ENCODE data around the gene DDN.
A peak's percentile ranks its signal among the peaks of the same experiment; 100 is the strongest.

DDN gene

GRCh38 chr12:48972213-48972951, 26.8 kb downstream of the DDN start:
- no peak overlapping the region for H3K4me3 ChIP-seq (replicated peaks; ENCODE audit: low read depth, low read length)
- no peak for DNase-seq (ENCODE audit: extremely low read depth, low read depth)
- no peak for TF ChIP-seq CTCF (IDR thresholded peaks at IDR 0.05; ENCODE audit: low read depth, low read length, missing control alignments)

GRCh38 chr12:48970702-48971334, 28.4 kb downstream of the DDN start:
- TF ChIP-seq CTCF (IDR thresholded peaks at IDR 0.05; ENCODE audit: low read depth, low read length, missing control alignments) = no peak
- no peak for DNase-seq (ENCODE audit: extremely low read depth, low read depth)
- H3K4me3 ChIP-seq (replicated peaks; ENCODE audit: low read depth, low read length) = peak overlapping the region; percentile 35

DNA sequence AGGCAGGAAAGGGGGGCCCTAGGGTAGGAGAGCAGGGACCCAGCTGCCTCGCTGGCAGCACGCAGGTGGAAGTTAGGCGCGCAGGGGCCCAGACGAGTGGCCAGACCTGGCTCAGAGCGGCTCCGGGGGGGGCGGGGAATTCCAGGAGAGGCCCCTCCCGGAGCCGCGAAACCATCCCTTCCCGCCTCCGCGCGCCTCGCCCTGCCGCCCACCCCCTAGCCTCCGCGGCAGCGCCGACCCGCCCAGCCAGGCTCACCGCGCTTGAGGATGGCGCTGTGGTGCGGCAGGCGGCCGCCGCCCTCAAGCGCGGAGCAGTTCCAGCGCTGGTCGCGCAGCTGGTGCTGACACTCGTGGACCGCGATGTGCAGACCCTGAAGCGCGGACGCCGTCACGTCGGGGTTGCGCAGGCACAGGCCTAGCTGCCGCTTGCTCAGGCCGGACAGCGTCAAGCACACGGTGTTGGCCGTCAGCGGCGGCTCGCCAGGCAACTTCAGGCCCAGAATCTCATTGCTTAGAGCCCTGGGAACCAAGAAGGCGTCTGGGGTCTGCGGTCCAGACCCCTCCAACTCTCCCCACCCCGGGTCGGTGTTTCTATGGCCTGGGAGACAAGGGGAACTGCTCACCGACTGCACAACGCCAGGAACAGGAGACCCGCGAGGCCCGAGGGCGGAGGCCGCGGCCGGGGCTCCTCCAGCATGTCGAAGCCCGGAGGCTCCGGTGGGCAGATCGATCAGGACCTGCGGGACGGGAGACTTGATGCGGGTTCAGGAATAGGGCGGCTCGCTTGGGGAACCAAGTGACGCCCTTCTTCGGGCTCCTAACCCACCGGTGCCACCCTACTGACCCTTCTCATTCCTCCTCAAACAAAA, 29.1 kb downstream of the DDN start:
- no peak for TF ChIP-seq CTCF (IDR thresholded peaks at IDR 0.05; ENCODE audit: low read depth, low read length, missing control alignments)
- 0 out of 2 replicates have a peak overlapping the region, but pooled peaks have one; percentile 35 for H3K4me3 ChIP-seq (replicated peaks; ENCODE audit: low read depth, low read length)
- DNase-seq (ENCODE audit: extremely low read depth, low read depth) = no peak

- no peak for TF ChIP-seq CTCF (IDR thresholded peaks at IDR 0.05; ENCODE audit: low read depth, low read length, missing control alignments)
- no peak for DNase-seq (ENCODE audit: extremely low read depth, low read depth)
- no peak overlapping the region for H3K4me3 ChIP-seq (replicated peaks; ENCODE audit: low read depth, low read length)
Observed at GRCh38 chr12:48969160-48969771, 29.9 kb downstream of the DDN start.

DNA sequence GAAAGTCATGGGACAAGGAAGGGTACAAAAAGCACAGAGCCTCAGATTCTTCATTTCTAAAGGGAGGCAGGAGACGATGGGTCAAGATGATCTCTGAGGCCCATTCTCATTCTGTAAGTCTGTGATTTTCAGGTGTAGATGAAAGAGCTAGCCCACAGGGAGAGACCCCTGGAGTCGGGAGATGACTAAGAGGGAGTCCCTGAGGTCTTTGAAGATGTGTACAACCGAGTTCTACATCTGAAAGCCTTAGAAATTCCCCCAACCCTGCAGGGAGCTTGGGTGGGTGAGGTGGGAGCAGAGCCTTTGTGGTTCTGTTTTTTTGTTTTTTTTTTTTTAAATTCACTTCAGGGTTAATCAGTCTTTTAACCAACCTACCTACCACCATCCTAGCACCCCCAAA, 30.7 kb downstream of the DDN start:
- DNase-seq (ENCODE audit: extremely low read depth, low read depth) = no peak
- no peak overlapping the region for H3K4me3 ChIP-seq (replicated peaks; ENCODE audit: low read depth, low read length)
- no peak for TF ChIP-seq CTCF (IDR thresholded peaks at IDR 0.05; ENCODE audit: low read depth, low read length, missing control alignments)

DNA sequence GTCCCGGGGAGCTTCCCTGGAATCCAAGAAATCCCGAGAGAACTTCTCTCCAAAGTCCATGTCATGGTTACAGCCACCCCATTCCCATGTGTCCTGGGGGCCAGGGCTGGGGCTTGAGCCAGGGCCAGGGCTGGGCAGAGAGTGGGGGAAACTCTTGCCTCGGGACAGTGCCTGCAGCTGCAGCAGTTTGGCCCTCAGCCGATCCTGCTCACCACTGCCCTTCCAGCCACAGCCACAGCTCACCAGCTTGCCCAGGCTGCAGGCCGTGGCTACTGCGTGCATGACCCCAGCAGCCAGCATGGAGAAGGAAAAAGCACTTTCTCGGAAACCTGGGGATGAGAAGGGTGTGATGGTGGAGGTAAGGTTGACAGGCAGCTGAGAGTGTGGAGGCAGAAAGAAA, 31.2 kb downstream of the DDN start:
- H3K4me3 ChIP-seq (replicated peaks; ENCODE audit: low read depth, low read length) = no peak overlapping the region
- TF ChIP-seq CTCF (IDR thresholded peaks at IDR 0.05; ENCODE audit: low read depth, low read length, missing control alignments) = no peak
- DNase-seq (ENCODE audit: extremely low read depth, low read depth) = no peak
